GM19328 (cell line): Measurements from ENCODE around the gene CAMTA1.
"Not testable (repeated sequence)": the region's sequence is repeated elsewhere in the genome, so short reads cannot be mapped to it uniquely, and the experiment has no call there.

Experiments used
- ATAC-seq: cut with Tn5 transposase; IDR thresholded peaks from one replicate; pipeline ENCODE4 v1.9.1; 2021; ENCODE audit warnings: mild to moderate bottlenecking, moderate library complexity; ENCODE audit not compliant: unreplicated experiment

The CAMTA1 gene

DNA sequence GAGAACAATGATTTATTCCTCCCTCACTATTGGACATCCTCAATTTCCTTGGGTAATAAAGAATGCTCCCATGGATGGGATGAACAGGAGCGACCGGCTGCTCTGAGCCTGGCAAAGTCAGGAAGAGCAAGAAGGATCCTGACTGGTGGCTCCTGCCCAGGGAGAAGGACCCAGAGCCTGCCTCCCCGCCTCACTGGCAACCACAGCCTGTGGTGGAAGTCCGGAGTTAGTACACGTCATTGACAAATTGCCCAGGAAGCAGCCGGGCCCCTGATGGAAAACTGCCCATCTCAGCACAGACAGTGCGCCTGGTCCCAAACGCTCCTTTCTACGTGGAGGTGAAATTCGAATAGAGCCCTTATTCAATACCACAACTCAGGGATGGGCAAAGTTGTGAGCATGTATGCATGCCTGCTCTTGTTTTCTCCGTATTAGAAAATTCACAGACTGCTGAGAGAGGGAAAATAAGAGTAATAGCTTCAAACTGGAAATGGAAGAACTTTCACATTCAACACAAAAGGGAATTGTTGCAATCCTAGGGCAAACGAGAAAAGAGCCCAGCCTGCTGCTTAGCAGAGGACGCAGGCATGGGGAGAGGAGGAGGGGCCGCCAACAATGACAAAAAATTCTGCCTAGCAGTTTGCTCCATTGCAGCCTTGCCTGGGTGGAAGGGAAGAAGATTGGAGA lies 588.8 kb downstream of the CAMTA1 start:
- no peak for ATAC-seq

DNA sequence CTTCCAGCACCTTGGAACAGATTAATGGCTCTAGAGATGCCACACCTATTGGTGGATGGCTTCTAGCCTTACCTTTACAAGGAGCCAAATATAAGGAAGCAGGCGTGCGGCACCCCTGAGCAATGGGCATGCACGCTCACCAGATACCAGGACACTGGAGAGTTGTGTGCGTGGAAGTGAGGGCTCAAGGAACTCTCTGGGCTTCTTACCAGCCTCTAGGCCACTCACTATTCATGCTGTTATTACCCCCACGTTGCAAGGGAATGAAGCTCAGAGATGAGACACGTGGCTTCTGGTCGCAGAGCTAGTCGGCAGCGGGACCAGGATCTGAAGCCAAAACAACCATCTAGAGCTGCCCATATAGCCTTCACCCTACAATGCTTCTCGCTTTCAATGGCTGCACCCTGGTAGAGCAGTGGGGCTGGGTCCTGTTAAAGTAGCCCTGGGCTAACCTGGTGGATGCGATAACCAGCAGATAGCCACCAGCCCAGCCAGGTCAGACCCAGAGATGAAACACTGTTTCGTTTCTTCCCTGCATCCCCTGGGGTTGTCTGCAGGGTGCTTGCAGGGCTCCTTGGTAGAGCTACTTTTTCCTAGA lies 589.4 kb downstream of the CAMTA1 start:
- no peak for ATAC-seq

DNA sequence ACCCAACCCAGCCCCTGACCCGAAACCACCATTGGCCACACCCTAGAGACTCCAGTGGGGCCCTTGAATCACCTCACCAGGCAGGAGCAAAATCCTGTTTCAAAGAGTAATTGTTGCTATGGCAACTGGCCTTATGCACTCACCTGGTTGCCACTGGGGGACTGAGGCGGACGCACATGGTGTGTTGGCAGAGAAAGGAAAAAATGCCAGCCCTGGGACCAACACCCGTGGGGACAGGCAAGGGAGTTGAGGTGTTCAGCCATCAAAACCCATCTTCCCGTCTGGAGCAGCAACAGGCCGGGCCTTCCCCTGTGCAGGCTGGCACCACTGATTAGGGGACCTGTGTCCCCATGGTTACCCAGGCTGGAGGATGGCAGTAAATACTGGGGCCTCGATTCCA lies 590.1 kb downstream of the CAMTA1 start:
- no peak for ATAC-seq

DNA sequence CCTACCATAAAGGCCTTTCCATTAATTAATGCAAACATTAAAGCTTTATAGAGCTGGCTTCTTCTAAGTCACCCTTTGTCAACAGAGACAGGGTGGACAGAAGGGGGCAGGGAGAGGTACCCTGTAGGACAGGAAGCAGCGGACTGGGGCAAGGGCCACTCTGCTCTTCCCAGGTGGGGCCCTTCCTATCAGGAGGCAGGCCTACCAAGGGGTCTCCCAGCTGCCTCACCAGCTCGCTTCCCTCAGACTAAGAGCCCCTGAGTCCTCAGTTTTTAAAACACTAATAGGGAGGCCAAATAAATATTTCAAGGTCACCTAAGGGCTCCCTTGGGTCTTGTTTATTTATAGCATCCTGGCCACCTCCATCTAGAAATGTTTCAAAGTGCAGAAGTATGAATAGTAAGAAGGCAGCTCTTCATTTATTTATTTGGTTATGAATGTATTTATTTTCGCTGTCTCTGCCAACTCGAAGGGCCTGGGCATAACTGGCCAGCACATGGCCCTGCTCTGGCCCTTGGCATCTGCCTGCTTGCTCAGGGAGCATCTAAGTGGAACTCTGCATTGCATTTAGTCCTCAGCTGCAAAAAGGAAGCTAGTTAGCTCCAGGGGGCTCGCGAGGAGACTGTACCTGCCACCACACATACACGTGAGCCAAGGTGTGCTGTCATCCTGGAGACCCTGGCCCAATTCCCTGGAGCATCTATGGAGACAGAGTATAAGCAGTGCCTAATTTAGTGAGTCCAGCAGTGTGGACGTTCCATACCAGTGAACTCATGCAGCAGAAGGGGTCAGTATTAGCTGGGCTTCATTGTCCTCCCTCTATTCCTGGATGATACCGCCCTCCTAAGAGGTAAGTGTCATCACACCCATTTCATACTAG lies 590.8 kb downstream of the CAMTA1 start:
- ATAC-seq = no peak

DNA sequence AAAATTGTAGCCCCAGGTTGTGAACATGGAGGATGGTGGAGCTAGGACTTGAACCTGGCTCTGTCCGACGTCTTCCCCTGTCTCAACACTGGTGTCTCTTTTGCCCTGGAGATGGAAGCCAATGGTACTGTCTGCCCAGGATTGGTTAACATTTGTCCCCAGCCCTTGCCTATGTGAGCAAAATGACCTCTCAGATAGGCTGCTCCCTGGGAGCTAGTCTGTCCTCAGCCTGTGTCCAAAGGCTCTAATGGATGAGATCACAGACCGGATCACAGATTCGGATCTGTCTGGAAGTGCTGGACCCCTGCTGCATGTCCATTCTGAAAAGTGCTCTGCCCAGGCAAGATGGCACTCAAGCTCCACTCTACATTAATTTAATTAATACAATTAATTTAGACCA lies 591.4 kb downstream of the CAMTA1 start:
- no peak for ATAC-seq

DNA sequence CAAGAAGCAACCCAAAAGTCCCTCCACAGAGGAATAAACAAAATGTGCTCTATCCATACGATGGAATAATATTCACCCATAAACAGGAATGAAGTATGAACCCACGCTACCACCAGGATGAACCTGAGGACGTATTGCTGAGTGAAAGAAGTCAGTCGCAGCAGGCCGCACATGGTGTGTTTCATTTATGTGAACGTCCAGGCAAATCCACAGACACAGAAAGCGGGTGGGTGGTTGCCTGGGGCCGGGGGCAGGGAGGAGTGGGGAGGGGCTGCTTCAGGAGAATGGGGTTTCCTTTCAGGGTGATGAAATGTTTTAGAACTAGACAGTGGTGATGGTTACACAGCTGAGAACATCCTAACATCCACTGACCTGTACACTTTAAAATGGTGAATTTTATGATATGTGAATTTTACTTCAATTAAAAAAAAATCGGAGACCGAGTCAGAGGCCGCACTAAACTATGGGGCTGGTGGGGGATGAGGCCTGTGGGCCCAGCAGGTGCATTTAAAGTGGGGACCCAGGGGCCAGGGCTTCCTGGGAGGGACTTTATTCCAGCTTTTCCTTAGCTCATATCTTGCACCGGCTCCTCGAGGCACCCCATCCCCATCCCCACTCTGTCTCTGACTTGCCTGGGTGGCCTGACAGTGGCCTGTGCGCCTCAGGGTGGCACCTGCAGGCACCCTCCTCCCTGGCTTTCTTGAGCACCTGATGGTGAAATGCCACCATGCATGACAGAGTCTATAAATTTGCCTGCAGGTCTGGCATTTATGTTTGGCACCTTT lies 593.3 kb downstream of the CAMTA1 start:
- no peak for ATAC-seq

DNA sequence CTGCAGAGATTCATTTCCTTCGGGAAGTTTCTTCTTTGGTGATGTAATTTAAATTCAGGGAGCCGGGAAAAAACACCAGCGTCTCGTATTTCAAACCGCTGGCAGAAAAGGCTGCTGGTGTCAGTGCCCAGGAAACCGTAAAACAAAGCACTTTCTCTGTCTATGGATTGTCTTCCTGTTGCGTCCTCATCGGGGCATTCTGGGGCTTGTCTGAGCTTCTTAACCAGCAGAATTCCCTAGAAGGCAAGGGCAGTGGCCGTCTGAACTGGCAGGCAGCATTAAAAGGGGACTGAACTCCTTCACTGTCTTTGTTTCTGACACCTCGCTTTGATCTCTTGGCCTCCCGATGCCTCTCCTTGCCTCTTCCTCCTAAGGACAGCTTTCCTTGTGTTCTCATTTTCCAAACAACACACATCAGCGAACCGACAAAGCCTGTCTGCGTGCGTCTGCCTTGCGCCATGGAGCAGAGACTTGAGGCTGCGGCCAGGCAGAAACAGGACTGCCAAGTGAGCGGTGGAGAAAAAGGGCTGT lies 594.3 kb downstream of the CAMTA1 start:
- ATAC-seq = no peak

DNA sequence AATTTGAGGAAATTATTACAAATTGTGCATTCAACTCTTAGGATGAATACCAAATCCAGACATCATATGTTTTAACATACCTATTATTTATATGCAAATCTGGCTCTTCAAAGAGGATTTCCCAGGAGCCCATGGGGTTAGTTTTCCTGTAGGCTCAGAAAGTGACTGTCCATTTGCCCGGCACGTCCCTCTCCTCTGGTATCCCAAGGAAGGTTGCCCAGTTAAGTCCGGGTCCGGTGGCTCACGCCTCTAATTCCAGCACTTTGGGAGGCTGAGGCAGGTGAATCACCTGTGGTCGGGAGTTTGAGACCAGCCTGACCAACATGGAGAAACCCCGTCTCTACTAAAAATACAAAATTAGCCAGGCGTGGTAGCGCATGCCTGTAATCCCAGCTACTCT lies 594.8 kb downstream of the CAMTA1 start:
- not testable (repeated sequence) for ATAC-seq

DNA sequence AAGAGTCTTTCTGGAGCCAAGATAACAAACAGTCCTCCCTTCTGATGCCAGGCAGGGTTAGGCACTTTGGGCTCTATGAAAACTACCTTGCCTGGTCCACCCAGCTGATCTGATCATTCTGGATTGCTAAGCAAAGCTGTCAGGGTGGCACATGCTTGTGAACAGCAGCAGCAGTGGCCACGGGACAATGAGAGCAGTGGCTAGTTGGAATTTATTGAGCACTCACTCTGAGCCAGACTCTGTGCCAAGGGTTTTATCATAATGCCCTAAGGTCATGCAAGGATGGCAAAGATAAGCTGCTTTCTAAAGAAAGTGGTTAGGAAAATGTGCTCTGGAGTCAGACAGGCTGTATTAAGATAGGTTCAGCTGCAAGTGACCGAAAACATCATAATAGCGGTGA lies 595.5 kb downstream of the CAMTA1 start:
- ATAC-seq = no peak

DNA sequence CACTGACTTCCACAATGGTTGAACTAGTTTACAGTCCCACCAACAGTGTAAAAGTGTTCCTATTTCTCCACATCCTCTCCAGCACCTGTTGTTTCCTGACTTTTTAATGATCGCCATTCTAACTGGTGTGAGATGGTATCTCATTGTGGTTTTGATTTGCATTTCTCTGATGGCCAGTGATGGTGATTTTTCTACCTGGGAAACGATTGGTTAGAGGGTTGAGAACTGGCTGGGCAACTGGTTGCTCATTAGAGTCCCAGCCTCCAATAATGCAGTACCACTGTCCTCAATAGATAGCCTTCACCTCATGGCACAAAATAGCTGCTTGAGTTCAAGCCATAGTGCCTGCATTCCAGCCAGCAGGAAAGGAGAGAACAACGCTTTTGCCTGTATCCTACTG lies 596.5 kb downstream of the CAMTA1 start:
- ATAC-seq = not testable (repeated sequence)

DNA sequence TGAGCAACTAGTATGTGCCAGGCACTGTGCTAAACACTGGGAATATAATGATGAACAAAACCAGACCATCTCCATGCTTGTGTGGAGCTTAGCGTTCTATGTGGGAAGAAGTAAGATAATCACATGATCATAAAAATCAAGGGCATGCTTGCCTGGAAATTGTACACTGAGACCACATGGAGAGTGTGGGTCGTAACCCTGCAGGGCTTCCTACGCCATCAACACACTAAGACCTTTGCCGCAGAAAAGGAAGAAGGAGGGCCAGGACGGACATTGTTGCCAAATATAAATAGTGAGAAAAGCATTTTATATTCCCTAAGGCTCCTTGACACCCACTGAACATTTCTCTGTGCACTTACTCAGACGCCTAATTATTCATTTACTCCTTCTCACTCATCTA lies 597.7 kb downstream of the CAMTA1 start:
- ATAC-seq = no peak

DNA sequence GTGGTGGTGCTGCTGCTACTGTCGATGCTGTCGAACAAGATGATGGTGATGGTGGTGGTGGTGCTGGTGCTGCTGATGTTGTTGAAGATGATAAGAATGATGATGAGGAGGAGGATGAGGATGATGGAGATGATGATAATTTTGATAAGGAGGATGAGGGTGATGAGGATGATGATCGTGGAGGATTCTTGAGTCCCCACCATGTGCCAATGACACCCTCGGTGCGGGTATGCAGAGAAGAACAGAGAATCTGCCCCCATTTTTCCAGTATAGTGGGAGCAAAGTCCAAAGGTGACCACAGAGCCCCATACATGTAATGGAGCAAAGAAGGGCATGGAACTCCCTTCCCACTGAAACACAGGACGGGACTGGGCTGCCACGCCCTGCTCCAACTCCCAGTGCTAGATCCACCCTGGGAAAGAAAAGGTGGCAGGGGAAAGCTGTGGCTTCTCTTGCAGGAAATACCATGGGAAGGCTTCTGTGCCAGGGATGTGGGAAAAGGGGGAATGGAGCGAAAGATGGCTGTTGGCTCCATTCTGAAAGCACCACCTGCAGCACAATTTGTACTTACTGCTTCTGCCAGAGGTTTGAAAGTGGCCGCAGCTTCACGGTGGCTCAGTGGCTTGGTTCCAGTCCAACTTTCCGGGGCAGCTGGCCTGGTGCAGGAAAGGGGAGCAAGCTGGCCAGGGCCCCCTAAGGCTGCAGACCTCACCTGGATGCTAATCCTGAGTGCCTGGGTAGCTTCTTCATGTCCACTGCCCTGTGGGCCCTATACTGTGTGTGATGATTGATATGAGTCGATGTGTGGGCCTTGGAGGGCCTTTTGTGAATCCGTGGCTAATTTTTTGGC lies 598.6 kb downstream of the CAMTA1 start:
- no peak for ATAC-seq

DNA sequence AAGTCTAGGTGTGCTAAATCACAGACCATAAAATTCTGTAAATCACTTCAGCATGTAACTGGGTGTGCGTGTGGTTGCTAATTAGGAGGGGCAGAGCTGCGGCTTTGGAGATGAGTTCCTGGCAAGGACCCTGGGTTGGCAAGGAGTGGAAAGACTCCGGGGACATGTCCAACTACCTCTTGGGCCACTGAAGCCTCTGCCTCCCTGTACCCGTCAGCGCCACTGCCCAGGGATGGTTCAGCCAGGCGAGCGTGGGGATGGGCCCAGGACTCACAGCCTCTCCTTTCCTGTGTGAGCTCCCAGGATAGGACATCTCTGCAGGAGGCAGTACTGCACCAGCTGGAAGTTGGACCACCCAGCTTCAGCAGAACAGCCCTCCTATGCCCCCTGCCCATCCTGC lies 599.4 kb downstream of the CAMTA1 start:
- ATAC-seq = no peak

DNA sequence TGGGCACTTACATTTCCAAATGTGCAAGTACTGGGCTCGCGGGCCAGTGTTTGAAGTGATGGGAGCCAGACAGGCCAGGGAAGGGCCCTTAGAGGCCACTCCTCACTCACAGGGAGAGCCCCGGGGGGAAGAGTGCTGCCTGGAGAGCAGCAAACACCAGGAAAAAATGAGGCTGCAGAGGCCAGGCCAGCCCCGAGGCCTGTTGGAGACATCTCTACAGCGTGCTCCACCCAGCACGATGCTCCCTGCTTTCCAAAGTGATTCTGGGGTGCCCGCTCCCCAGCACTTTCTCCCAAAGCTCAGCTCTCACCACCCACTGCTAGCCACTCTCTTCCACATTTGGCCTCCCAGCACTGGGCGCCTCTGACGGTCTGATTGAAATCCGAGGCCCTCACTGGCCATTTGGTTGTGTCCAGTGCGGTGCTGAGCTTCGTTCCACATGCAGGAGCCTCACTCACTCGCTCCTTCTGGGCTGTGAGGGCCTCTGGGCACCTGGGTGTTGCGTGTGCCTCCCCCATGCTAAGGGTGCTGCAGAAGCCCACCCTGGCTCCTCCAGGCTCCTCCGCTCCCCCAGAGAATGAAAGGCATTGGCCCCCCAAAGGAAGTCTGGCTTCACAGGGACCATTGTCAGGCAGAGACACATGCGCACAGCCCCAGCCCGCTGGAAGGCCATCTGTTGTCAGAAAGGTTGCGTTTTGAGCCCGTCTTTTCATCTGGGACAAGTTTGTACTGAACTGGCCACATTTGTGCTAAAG lies 600.4 kb downstream of the CAMTA1 start:
- no peak for ATAC-seq

DNA sequence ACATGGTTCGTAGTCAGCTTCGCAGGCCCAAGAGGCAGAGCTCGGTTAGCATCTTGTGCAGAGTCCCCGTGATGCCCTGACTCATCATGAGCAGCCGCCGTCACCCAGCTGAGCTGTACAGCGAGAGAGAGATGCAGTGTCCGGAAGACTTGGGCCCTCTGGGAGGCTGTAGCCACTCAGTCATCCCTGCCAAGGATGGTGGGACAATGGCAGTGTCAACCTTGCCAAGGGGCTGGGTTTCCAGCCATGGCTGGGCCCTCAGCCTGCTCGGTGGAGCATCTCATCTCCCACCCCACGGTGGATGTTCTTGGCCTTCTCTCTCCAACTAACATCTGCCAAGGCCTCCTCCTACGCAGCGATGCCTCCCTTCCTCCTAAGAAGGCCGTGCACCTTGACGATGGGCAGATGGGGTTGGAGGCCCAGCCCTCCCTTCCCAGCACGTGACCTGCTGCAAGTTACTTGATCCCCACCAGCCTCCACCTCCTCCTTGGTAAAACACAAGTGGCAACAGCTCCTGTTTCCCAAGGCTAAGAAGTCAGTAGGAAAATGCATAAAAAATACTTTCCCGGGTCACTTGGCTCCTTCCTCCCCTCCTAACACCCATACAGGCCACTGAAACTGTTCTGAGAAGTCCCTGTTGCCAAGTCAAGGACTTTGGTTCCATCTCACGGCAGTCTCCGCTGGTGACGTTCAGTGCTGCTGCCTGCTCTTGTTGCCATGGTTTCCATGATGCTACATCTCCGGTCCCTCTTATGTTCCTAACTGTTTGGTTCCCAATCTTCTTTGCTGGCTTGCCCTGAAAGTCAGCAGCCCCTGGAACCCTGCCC lies 601.2 kb downstream of the CAMTA1 start:
- ATAC-seq = no peak

DNA sequence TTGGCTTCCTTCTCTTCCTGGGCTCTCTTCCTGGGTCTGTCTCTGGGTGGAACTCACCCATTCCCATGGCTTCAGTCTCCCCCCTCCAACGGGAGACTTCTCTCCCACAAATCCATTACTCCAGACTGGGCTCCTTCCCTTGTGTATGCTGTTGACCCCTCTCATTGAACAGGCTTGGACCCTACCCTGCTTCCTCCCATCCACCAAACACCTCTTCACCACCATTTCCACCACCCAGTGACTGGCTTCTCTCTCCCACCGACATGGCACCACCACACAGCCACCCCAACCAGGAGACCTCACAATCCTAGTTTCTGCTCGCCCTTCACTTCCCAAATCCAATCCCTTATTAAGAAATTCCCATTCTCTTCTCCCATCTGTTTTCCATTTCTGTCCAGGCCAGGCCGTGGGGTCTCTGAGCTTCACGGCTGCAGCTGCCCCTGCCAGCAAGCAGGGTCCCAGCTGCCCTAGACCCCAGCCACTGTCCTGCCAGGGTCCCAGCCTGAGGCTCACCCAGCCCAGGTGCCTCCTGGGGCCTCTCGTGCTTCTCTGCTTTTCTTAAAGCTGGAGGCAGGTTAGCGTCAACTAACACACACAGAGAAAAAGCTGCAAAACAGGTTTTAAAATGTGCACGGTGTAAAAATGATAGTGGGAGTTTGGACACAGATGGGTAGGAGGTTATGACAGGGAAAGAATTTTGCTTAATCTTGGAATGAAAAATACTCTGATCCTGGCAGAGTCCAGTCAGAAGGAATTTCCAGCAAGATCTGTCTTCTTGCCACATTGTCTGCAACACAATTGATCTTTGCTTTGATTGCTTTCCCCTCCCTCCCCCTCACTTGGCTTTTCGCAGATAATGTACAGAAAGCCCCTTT lies 602.0 kb downstream of the CAMTA1 start:
- ATAC-seq = no peak

DNA sequence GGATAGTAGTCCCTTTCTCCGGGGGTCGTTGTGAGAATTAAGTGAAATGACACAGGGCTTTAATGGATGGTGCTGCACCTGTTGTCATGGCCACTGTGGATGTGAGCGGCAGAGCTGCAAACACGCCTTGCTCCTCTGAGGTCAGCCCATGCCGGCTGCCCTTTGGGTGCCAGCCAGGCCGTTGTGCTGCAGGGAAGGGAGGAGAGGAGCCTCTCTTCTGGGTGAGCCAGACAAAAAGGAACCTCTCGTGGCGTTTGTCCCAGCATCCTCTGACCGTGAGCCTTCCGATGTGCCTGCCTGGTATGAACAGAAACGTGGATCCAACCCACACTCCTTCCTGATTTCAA lies 602.9 kb downstream of the CAMTA1 start:
- ATAC-seq = no peak
